Stimulated activated CD8-positive, alpha-beta memory T cell treated with anti-CD3 and anti-CD28 coated beads, Interleukin-7, amount 100 ng/mL, for 48 hours (primary cell): ENCODE measurements around the gene ETNK2.

Experiments
- DNase-seq, 2 donors: peaks; one replicate each; pipeline ENCODE4 v3.0.0-alpha.2; 2020; ENCODE audit warnings: low read depth in 1 of 2; ENCODE audit errors: extremely low read depth in 1 of 2

ETNK2 gene

DNA sequence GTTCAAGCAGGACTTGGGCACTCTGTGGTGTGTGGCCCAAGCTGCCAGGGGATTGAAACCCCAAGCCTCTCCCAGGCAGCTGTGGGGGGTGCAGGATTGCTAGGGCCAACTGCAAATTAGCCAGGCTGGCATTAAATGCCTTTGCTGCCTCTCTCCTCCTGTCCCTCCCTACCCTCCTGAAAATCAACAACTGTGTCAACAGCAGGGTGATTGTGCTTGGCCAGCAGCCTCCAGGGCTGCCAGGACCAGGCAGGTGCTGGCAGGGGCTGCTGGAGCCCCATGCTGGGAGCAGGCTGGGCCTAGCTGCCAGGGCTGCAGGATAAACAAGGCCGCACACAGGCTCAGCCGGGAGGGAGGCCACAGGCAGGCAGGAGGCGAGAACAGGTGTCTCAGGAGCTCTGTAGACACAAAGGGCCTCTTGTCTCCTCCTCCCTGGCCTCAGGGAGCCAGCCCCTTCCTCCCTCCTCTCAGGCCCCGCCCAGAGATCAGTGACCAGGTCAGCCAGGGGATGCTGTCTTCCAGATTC is 67.5 kb downstream of the ETNK2 start:
- no peak for DNase-seq

GRCh38 chr1:204083491-204083890 is 68.4 kb downstream of the ETNK2 start:
- DNase-seq: no peak

- no peak for DNase-seq
These were observed 69.9 kb downstream of the ETNK2 start for GRCh38 chr1:204081791-204082513.

DNA sequence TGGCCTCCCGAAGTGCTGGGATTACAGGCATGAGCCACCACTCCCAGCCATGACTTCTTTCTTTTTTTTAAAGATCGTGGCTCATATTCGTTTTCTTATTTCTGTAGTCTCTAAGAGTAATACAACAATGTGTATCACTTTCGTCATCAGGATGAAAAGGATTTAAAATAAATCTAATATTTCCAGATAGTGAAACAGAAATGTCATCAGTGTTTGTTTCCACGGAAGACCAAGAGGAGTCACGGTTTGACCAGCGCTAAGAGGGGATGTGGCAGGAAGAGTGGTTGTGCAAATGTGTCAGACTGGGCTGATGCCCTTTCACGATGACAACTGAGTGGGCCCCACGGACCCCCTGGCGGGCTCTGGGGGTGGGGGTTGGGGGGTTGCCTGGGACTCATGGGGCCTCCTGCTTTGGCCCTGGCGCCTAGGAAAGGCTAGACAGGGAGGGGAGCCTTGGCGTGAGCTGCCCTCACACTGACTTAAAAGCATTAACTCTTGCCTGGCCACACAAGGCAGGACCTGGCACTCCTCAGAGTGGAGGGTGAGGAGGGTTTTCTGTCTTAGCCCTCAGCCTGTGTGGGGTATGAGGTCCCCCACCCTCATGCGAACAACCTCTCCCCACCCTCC is 70.6 kb downstream of the ETNK2 start:
- DNase-seq: no peak
